Measurements from ENCODE around the gene SPACA7. TPM values are rescaled to one million over a fixed set of nuclear protein-coding genes. Genes with fewer than 3 reads are reported as not detected.

Gene SPACA7
- total RNA-seq, 1 donor from 2014 or later, result not detected

- H3K27me3 Mint-ChIP-seq, result peaks cover 40% of the 10 kb centered on the region
- H3K27ac Mint-ChIP-seq, result no peak overlapping the region
- no peaks in the 10 kb centered on the region for H3K4me1 Mint-ChIP-seq (ENCODE audit: unreplicated experiment)
- H3K9me3 Mint-ChIP-seq, result no peaks in the 10 kb centered on the region
- H3K36me3 Mint-ChIP-seq, result no peaks in the 10 kb centered on the region
- TF ChIP-seq, protein P1, sequence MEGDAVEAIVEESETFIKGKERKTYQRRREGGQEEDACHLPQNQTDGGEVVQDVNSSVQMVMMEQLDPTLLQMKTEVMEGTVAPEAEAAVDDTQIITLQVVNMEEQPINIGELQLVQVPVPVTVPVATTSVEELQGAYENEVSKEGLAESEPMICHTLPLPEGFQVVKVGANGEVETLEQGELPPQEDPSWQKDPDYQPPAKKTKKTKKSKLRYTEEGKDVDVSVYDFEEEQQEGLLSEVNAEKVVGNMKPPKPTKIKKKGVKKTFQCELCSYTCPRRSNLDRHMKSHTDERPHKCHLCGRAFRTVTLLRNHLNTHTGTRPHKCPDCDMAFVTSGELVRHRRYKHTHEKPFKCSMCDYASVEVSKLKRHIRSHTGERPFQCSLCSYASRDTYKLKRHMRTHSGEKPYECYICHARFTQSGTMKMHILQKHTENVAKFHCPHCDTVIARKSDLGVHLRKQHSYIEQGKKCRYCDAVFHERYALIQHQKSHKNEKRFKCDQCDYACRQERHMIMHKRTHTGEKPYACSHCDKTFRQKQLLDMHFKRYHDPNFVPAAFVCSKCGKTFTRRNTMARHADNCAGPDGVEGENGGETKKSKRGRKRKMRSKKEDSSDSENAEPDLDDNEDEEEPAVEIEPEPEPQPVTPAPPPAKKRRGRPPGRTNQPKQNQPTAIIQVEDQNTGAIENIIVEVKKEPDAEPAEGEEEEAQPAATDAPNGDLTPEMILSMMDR (conservative IDR thresholded peaks at IDR 0.05), result peak; percentile 84
- H3K4me3 Mint-ChIP-seq, result no peak overlapping the region
- DNase-seq (ENCODE audit: extremely low spot score, unreplicated experiment), result no peak
These were observed 67.8 kb downstream of the SPACA7 start for GRCh38 chr13:112443995-112444311.

DNA sequence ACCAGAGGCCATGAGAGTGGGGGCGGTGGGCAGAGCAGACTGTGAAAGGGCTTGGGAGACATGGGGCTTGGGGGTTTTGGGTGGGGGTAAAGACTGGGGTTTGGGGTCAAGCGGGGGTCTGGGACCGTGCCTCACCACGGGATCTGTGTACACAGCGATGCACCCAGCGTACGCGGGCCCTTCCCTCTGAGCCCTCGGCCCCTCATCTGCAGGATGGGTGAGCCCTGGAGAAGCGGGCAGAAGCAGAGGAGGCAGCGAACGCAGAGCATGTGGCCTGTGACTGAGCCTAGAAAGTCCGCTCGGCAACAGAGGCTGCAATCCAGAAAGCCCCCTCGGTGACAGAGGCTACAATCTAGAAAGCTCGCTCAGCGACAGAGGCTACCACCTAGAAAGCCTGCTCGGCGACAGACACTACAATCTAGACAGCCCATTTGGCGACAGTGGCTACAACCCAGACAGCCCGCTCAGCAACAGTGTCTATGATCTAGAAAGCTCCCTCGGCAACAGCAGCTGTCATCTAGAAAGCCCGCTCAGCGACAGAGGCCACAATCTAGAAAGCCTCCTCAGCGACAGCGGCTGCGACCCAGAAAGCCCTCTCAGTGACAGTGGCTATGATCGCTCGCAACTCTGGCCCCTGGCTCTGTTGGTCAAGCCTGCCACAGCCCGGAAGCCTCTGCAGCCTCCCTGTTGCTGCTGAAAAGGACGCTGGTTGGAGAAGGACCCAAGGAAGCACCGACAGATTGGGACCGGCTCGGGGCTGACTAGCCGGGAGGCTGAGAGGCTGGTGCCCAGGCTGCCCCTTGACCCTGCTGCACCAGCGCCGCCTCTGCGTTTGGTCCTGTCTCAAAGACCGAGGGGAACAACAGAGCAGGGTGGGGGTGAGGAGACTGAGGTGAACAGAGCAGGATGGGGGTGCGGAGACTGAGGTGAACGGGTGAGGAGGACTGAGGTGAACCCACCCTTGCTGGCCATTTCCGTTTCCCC lies 68.6 kb downstream of the SPACA7 start:
- TF ChIP-seq, protein P1 (conservative IDR thresholded peaks at IDR 0.05), result no peak
- H3K9me3 Mint-ChIP-seq, result no peaks in the 10 kb centered on the region
- no peak for DNase-seq (ENCODE audit: extremely low spot score, unreplicated experiment)
- H3K4me1 Mint-ChIP-seq (ENCODE audit: unreplicated experiment), result no peaks in the 10 kb centered on the region
- peaks cover 38% of the 10 kb centered on the region for H3K27me3 Mint-ChIP-seq
- no peak overlapping the region for H3K4me3 Mint-ChIP-seq
- H3K27ac Mint-ChIP-seq, result no peak overlapping the region
- no peaks in the 10 kb centered on the region for H3K36me3 Mint-ChIP-seq

DNA sequence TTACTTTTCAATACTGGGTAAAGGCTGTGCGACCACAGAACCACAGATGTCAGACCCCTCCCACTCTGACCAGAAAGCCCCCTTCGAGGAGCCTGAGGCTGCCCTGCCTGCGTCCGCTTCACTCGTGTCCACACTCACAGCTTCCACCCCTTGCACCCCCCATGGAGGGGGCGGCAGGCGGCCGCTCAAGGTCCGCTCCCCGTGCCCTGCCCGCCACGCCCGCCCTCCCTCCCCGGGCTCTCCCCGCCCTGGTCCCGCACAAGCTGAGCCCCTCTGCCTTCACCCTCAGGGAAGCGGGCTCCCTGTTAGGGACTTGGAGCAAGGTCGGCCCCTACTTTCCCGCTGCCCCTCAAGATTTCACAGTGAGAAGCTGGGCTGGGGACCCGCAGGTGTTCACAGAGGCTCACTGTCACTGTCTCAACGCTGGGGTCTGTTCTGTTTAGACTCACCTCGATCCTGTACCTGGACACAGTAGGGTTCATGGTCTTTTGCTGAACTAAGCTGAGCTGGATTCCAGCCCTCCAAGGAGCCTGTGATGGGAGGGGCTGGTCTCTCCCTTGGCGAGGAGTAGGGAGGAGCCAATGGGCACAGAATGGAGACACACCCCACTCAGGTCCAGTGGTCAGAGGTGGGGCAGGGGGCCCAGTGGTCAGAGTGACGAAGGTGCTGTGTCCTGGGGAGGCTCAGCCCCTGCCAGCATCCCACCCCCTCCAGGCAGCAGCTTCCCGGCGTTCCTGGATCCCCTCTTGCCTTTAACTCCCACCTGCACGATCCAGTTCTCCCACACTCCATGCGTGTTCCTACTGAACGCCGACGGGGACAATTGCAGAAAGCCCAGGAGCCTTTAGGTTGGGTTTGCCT lies 69.5 kb downstream of the SPACA7 start:
- DNase-seq (ENCODE audit: extremely low spot score, unreplicated experiment), result no peak
- Mint-ChIP-seq H3K4me3 (no peak overlapping the region), H3K9me3 (no peaks in the 10 kb centered on the region), H3K27ac (no peak overlapping the region), H3K27me3 (peaks cover 32% of the 10 kb centered on the region), H3K4me1 (ENCODE audit: unreplicated experiment) (peaks cover 4% of the 10 kb centered on the region), H3K36me3 (no peaks in the 10 kb centered on the region)
- TF ChIP-seq, protein P1 (conservative IDR thresholded peaks at IDR 0.05), result no peak

GRCh38 chr13:112446347-112446861 lies 70.2 kb downstream of the SPACA7 start:
- Mint-ChIP-seq H3K27ac (no peak overlapping the region), H3K4me3 (no peak overlapping the region), H3K36me3 (no peaks in the 10 kb centered on the region), H3K9me3 (no peaks in the 10 kb centered on the region), H3K27me3 (peaks cover 36% of the 10 kb centered on the region), H3K4me1 (ENCODE audit: unreplicated experiment) (peaks cover 11% of the 10 kb centered on the region)
- TF ChIP-seq, protein P1 (conservative IDR thresholded peaks at IDR 0.05), result no peak
- DNase-seq (ENCODE audit: extremely low spot score, unreplicated experiment), result no peak

DNA sequence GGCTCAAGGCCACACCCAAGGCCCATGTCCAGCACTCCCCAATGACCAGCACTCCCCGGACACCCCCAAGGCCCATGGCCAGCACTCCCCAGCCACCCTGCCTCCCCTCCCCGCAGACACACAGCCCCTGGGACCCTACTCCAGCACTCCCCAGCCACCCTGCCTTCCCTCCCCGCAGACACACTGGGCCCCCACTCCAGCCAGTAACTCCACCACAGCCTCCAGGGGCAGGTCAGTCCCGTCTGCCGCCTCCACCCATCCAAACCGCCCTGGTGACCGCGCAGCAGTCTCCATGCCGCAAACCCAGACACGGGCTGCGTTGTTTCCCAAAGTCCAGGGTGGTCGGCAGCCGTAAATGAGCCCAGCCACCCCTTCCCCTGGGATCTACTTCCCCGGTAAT lies 70.7 kb downstream of the SPACA7 start:
- Mint-ChIP-seq H3K9me3 (no peaks in the 10 kb centered on the region), H3K27me3 (peaks cover 35% of the 10 kb centered on the region), H3K4me3 (no peak overlapping the region), H3K27ac (no peak overlapping the region), H3K4me1 (ENCODE audit: unreplicated experiment) (peaks cover 11% of the 10 kb centered on the region), H3K36me3 (no peaks in the 10 kb centered on the region)
- DNase-seq (ENCODE audit: extremely low spot score, unreplicated experiment), result no peak
- TF ChIP-seq, protein P1 (conservative IDR thresholded peaks at IDR 0.05), result no peak
